ENCODE measurements around the gene TIMM23.
"Not testable (repeated sequence)": the region's sequence is repeated elsewhere in the genome, so short reads cannot be mapped to it uniquely, and the experiment has no call there.

Gene TIMM23

GRCh38 chr10:45997994-45998763 is 25.9 kb downstream of the TIMM23 start:
- DNase-seq, result no peak

GRCh38 chr10:45999955-46000354 is 27.7 kb downstream of the TIMM23 start:
- DNase-seq, result not testable (repeated sequence)

GRCh38 chr10:46000538-46000937 is 28.2 kb downstream of the TIMM23 start:
- no peak for DNase-seq

- no peak for DNase-seq
Observed at GRCh38 chr10:46001187-46001756, 29.0 kb downstream of the TIMM23 start.

GRCh38 chr10:46002189-46002687 is 29.9 kb downstream of the TIMM23 start:
- not testable (repeated sequence) for DNase-seq

GRCh38 chr10:46002916-46003693 is 30.8 kb downstream of the TIMM23 start:
- DNase-seq, result no peak

GRCh38 chr10:46004963-46005362 is 32.7 kb downstream of the TIMM23 start:
- no peak for DNase-seq

GRCh38 chr10:46005383-46005782 is 33.1 kb downstream of the TIMM23 start:
- no peak for DNase-seq

- DNase-seq, result no peak
Observed at GRCh38 chr10:46006219-46006618, 33.9 kb downstream of the TIMM23 start.

- DNase-seq, result no peak
Observed at GRCh38 chr10:46012746-46013145, 40.5 kb downstream of the TIMM23 start.

GRCh38 chr10:46014206-46014605 is 41.9 kb downstream of the TIMM23 start:
- no peak for DNase-seq

- DNase-seq, result no peak
Observed at GRCh38 chr10:46014683-46015405, 42.6 kb downstream of the TIMM23 start.

- DNase-seq, result no peak
Observed at GRCh38 chr10:46016190-46016589, 43.9 kb downstream of the TIMM23 start.

- no peak for DNase-seq
Observed at GRCh38 chr10:46016811-46017210, 44.5 kb downstream of the TIMM23 start.

GRCh38 chr10:46017733-46018132 is 45.4 kb downstream of the TIMM23 start:
- no peak for DNase-seq

GRCh38 chr10:46018453-46019176 is 46.3 kb downstream of the TIMM23 start:
- no peak for DNase-seq

GRCh38 chr10:46019177-46019528 is 46.9 kb downstream of the TIMM23 start:
- no peak for DNase-seq

GRCh38 chr10:46019569-46020343 is 47.5 kb downstream of the TIMM23 start:
- no peak for DNase-seq

GRCh38 chr10:46020344-46020657 is 48.0 kb downstream of the TIMM23 start:
- no peak for DNase-seq

- peak; percentile 81 for DNase-seq
Observed at GRCh38 chr10:46022978-46023702, 50.9 kb downstream of the TIMM23 start.

GRCh38 chr10:46024948-46025347 is 52.7 kb downstream of the TIMM23 start:
- no peak for DNase-seq
